CD4-positive, CD25-positive, alpha-beta regulatory T cell (primary cell): ENCODE results near the gene CES2. TPM values are rescaled to one million over a fixed set of nuclear protein-coding genes. Genes with fewer than 3 reads are reported as not detected.
"Not testable (repeated sequence)": the region's sequence is repeated elsewhere in the genome, so short reads cannot be mapped to it uniquely, and the experiment has no call there.

Experiments
- ATAC-seq, 2 donors: fragments of 150-1000 bp; cut with Tn5 transposase; one replicate each; pipeline ENCODE4 v1.10.0; 2021; ENCODE audit warnings: low read depth in 2 of 2, moderate number of reproducible peaks in 2 of 2, moderate library complexity in 1 of 2
- DNase-seq, 3 donors: peaks; one replicate each; pipeline versions ENCODE4 v3.0.0 to v3.0.0-alpha.2; 2012 to 2022; ENCODE audit warnings: mixed read lengths in 1 of 3
- H3K27ac ChIP-seq: one replicate; pipeline ENCODE4 v1.7.0; 2013; ENCODE audit warnings: mild to moderate bottlenecking, low read length; ENCODE audit not compliant: insufficient read depth, poor library complexity, severe bottlenecking
- H3K27me3 ChIP-seq: one replicate; pipeline ENCODE4 v1.7.0; 2013; ENCODE audit warnings: low read length; ENCODE audit not compliant: control insufficient read depth, insufficient read depth
- H3K36me3 ChIP-seq: one replicate; pipeline ENCODE4 v1.7.0; 2013; ENCODE audit warnings: mild to moderate bottlenecking, low read length, moderate library complexity; ENCODE audit not compliant: control insufficient read depth, insufficient read depth
- H3K4me1 ChIP-seq: 2 replicates; pipeline ENCODE4 v1.7.0; 2013; ENCODE audit warnings: mild to moderate bottlenecking, low read length; ENCODE audit not compliant: insufficient read depth, control insufficient read depth, poor library complexity, severe bottlenecking
- H3K4me3 ChIP-seq: one replicate; pipeline ENCODE4 v1.7.0; 2013; ENCODE audit warnings: low read depth, mild to moderate bottlenecking, low read length, moderate library complexity
- H3K9me3 ChIP-seq, 2 experiments: 1 replicate in 1 of 2; 2 replicates in 1 of 2; pipeline ENCODE4 v1.7.0; 2013; ENCODE audit warnings: low read length in 2 of 2, mild to moderate bottlenecking in 1 of 2, moderate library complexity in 1 of 2; ENCODE audit not compliant: control insufficient read depth in 2 of 2
- H3K27ac Mint-ChIP-seq, 3 donors: one replicate each; pipeline ENCODE4 v1.8.0; 2020 to 2022; ENCODE audit warnings: mild to moderate bottlenecking in 3 of 3, mixed read lengths in 3 of 3, moderate library complexity in 2 of 3
- H3K27me3 Mint-ChIP-seq: one replicate; pipeline ENCODE4 v1.8.0; 2022; ENCODE audit warnings: mild to moderate bottlenecking, mixed read lengths
- H3K36me3 Mint-ChIP-seq: one replicate; pipeline ENCODE4 v1.8.0; 2020; ENCODE audit warnings: mixed read lengths
- H3K4me1 Mint-ChIP-seq, 4 donors: one replicate each; pipeline ENCODE4 v1.8.0; 2020 to 2022; ENCODE audit warnings: mixed read lengths in 4 of 4, mild to moderate bottlenecking in 1 of 4
- H3K4me3 Mint-ChIP-seq, 4 donors: one replicate each; pipeline ENCODE4 v1.8.0; 2020 to 2022; ENCODE audit warnings: mild to moderate bottlenecking in 4 of 4, mixed read lengths in 4 of 4, moderate library complexity in 3 of 4
- H3K9me3 Mint-ChIP-seq, 7 donors: one replicate each; pipeline ENCODE4 v1.8.0; 2020 to 2022; ENCODE audit warnings: mixed read lengths in 7 of 7, mild to moderate bottlenecking in 3 of 7, moderate library complexity in 2 of 7
- polyA plus RNA-seq, 4 donors: library from polyadenylated mRNA; unstranded; fragments of 300-500 nt; fragmentation: Illumina TruSeq; gene quantifications; one replicate each; pipeline ENCODE4 v1.2.3, GENCODE V29; 2021
- total RNA-seq: library from RNA; stranded (reverse); gene quantifications from one replicate; pipeline ENCODE4 v1.2.3, GENCODE V29; 2022

The CES2 gene
- total and polyA plus RNA-seq, 5 donors from 2014 or later = 19.3 to 35.4 (median 19.9) TPM

DNA sequence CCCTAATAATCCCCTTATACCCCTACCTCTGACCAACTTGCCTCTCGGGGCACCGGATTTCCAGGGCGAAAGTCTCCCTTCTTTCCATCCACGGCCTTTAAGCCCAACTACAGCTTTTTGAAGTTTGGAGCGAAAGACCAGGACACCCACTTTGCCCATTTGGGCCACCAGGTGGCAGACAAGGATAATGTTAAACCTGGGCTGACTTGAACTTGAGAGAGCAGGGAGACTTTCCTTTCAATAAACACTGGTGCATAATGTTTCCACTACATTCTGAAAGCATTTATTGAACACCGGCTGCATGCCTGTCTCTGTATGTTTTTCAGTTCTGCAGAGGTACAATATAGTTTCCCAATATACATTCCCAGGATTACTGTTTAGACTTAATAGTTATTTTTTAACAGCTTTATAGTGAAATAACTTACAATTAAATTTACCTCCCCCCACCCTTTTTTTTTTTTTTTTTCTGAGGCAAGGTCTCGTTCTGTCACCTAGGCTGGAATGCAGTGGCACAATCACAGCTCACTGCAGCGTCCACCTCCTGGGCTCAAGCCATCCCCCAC lies 18.9 kb downstream of the CES2 start:
- Histone ChIP-seq H3K27me3 (peaks cover 22% of the 10 kb centered on the region), H3K27ac (no peak overlapping the region), H3K4me3 (no peak overlapping the region), H3K4me1 (peaks cover 3% of the 10 kb centered on the region), H3K36me3 (no peaks in the 10 kb centered on the region), H3K9me3 (peaks cover 0 to 4% of the 10 kb centered on the region in 2 experiments)
- Mint-ChIP-seq H3K9me3 (peaks cover 0 to 3% (median 0%) of the 10 kb centered on the region in 7 donors), H3K27ac (no peak overlapping the region), H3K4me1 (peaks cover 0 to 18% (median 10%) of the 10 kb centered on the region in 4 donors), H3K4me3 (peak overlapping the region in 1 of 4 donors; percentile 64), H3K36me3 (no peaks in the 10 kb centered on the region), H3K27me3 (peaks cover 53% of the 10 kb centered on the region)
- ATAC-seq (peak; percentile 82 to 92), DNase-seq (peak; percentile 54 to 84 (median 71))

DNA sequence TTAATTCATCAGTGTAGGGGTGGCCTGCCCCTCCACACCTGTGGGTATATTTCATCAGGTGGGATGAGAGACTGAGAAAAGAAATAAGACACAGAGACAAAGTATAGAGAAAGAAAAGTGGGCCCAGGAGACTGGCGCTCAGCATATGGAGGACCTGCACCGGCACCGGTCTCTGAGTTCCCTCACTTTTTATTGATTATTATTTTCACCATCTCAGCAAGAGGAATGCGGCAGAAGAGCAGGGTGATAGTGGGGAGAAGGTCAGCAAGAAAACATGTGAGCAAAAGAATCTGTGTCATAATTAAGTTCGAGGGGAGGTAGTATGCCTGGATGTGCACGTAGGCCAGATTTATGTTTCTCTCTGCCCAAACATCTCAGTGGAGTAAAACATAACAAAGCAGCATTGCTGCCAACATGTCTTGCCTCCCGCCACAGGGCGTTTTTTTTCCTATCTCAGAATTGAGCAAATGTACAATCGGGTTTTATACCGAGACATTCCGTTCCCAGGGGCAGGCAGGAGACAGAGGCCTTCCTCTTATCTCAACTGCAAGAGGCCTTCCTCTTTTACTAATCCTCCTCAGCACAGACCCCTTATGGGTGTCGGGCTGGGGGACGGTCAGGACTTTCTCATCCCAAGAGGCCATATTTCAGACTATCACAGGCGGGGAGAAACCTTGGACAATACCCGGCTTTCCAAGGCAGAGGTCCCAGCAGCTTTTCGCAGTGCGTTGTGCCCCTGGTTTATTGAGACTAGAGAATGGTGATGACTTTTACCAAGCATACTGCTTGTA lies 20.2 kb downstream of the CES2 start:
- not testable (repeated sequence) for H3K9me3 ChIP-seq, ATAC-seq, H3K9me3 Mint-ChIP-seq, H3K27ac ChIP-seq, H3K4me3 Mint-ChIP-seq, H3K27ac Mint-ChIP-seq, H3K4me1 ChIP-seq, H3K36me3 Mint-ChIP-seq, H3K4me3 ChIP-seq, DNase-seq, H3K36me3 ChIP-seq
- H3K4me1 Mint-ChIP-seq = peaks cover 0 to 12% (median 10%) of the 10 kb centered on the region in 4 donors
- H3K27me3 Mint-ChIP-seq = peaks cover 42% of the 10 kb centered on the region
- H3K27me3 ChIP-seq = peaks cover 14% of the 10 kb centered on the region

DNA sequence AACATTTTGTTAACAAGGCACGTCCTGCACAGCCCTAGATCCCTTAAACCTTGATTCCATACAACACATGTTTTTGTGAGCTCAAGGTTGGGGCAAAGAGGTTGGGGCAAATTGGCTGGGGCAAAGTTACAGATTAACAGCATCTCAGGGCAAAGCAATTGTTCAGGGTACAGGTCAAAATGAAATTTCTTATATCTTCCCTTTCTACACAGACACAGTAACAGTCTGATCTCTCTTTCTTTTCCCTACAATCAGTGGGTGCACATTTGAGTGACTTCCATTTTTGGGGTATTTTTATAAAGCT lies 20.8 kb downstream of the CES2 start:
- peaks cover 11% of the 10 kb centered on the region for H3K27me3 ChIP-seq
- not testable (repeated sequence) for H3K36me3 ChIP-seq, H3K4me1 ChIP-seq, H3K27ac ChIP-seq, ATAC-seq, DNase-seq, H3K4me3 ChIP-seq, H3K4me3 Mint-ChIP-seq, H3K9me3 ChIP-seq, H3K9me3 Mint-ChIP-seq, H3K36me3 Mint-ChIP-seq, H3K27ac Mint-ChIP-seq
- peaks cover 0 to 16% (median 11%) of the 10 kb centered on the region in 4 donors for H3K4me1 Mint-ChIP-seq
- H3K27me3 Mint-ChIP-seq = peaks cover 39% of the 10 kb centered on the region

DNA sequence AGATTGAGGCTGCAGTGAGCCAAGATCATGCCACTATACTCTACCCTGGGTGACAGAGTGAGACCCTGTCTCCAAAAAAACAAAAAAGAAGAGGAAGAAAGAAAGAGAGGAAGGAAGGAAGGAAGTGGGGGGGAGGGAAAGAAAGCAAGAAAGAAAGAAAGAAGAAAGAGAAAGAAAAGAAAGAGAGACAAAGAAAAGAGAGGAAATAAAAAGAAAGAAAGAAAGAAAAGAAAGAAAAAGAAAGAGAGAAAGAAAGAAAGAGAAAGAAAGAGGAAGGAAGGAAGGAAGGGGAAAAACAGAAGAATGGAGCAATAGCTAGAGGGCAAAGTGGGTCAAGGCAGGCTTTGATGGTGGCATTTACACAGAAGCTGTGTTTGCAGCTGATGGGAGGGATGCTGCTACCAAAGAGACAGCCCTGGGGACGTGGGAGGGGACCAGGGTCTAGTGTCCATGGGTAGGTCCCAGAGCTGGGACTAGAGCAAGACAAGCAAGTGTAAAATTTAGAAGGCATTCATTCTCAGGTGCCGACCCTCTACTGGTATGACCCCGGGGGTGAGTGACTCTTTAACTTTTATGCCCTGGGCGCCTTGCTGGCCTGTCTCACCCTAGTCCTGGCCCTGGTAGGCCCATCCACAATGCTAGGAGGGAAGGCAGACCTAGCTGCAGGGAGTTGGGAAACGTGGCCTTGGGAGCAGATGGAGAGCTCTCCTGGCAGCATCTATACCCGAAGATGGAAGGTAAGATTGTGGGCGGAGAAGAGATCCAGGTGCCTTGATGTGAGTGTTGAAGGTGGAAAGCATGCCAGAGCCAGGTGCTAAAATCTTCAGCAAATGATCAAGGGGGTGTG lies 23.8 kb downstream of the CES2 start:
- no peak for DNase-seq
- no peak for ATAC-seq
- Histone ChIP-seq H3K4me1 (peaks cover under 1% of the 10 kb centered on the region), H3K9me3 (no peaks in the 10 kb centered on the region), H3K4me3 (no peak overlapping the region), H3K27me3 (no peaks in the 10 kb centered on the region), H3K36me3 (no peaks in the 10 kb centered on the region), H3K27ac (no peak overlapping the region)
- Mint-ChIP-seq H3K27me3 (peaks cover 13% of the 10 kb centered on the region), H3K27ac (peak overlapping the region in 1 of 3 donors; percentile 10), H3K36me3 (no peaks in the 10 kb centered on the region), H3K4me1 (peaks cover 0 to 17% (median 10%) of the 10 kb centered on the region in 4 donors), H3K9me3 (peaks cover 0 to 2% (median 0%) of the 10 kb centered on the region in 7 donors), H3K4me3 (peak overlapping the region in 1 of 4 donors; percentile 19)

DNA sequence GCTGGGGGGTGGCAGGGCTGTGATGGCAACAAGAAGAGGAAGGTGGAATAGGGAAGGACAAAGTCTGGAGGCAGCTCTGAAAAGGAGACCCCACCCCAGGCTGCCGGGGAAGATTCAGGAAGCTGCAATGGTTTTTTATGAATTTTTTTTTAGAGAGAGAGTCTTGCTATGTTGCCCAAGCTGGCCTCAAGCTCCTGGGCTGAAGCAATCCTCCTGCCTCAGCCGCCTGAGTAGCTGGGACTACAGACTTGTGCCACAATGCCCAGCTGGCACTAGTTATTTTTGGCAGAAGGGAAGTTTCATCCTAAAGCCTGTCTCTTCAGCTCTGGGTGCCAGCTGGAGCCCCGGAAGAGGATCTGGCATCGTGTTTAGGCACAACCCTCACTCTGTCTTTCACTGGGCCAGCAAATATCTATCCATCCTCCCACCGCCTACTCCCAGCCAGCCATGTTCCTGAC lies 24.4 kb downstream of the CES2 start:
- no peak overlapping the region for H3K27ac ChIP-seq
- H3K4me3 ChIP-seq = no peak overlapping the region
- no peaks in the 10 kb centered on the region for H3K36me3 Mint-ChIP-seq
- H3K4me1 Mint-ChIP-seq = peaks cover 0 to 17% (median 10%) of the 10 kb centered on the region in 4 donors
- DNase-seq (no peak), ATAC-seq (no peak)
- H3K27me3 Mint-ChIP-seq = peaks cover 9% of the 10 kb centered on the region
- H3K4me1 ChIP-seq = no peaks in the 10 kb centered on the region
- no peaks in the 10 kb centered on the region for H3K36me3 ChIP-seq
- H3K27ac Mint-ChIP-seq = no peak overlapping the region
- H3K4me3 Mint-ChIP-seq = no peak overlapping the region
- no peaks in the 10 kb centered on the region for H3K9me3 ChIP-seq
- H3K9me3 Mint-ChIP-seq = no peaks in the 10 kb centered on the region
- H3K27me3 ChIP-seq = no peaks in the 10 kb centered on the region

DNA sequence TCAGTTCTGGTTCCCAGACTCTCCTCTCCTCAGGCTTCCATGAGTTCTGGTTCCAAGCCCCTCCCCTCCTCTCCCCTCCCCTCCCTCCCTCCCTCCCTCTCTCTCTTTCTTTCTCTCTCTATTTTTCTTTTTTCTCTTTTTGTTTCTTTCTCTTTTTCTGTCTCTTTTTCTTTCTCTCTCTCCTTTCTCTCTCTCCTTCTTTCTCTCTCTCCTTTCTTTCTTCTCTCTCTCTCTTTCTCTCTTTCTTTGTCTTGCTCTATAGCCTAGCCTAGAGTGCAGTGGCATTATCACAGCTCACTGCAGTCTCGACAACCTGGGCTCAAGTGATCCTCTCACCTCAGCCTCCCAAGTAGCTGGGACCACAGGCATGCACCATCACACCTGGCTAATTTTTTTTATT lies 25.0 kb downstream of the CES2 start:
- Mint-ChIP-seq H3K27me3 (peaks cover 9% of the 10 kb centered on the region), H3K4me1 (peaks cover 0 to 17% (median 10%) of the 10 kb centered on the region in 4 donors), H3K36me3 (no peaks in the 10 kb centered on the region), H3K27ac (no peak overlapping the region), H3K4me3 (no peak overlapping the region), H3K9me3 (no peaks in the 10 kb centered on the region)
- DNase-seq = no peak
- no peak for ATAC-seq
- Histone ChIP-seq H3K4me1 (no peaks in the 10 kb centered on the region), H3K27ac (no peak overlapping the region), H3K9me3 (no peaks in the 10 kb centered on the region), H3K4me3 (no peak overlapping the region), H3K36me3 (no peaks in the 10 kb centered on the region), H3K27me3 (no peaks in the 10 kb centered on the region)

DNA sequence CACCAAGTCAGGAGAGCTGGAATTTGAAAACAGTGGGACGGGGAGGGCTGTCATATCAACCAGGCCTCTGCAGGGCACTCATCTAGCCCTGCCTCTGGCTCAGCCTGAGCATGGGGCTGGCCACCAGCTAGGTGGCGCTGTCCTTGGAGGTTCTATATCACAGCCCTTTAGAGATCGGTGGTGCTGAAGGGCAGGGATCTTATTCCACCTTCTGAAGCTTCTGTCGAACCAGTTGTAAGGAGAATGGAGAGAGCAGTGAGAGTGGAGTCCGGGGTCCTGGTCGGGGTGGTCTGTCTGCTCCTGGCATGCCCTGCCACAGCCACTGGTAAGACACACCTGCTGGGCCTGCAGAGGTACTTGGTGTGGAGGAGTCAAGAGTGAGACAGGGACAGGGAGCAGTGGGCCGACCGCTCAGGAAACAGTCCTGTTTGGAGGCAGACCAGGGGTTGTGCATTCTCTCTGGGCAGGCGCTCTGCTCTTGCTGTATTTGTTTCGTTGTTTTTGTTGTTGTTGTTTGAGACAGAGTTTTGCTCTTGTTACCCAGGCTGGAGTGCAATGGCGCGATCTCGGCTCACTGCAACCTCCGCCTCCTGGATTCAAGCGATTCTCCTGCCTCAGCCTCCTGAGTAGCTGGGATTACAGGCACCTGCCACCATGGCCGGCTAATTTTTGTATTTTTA lies 25.9 kb downstream of the CES2 start, which contains the start of gene CES3:
Gene CES3 (plus strand): TSS at position 202 of the 680 bp plus-strand sequence. CDS start 42 bp downstream, at position 244.
- H3K4me1 ChIP-seq = no peaks in the 10 kb centered on the region
- H3K27me3 Mint-ChIP-seq = peaks cover 6% of the 10 kb centered on the region
- no peaks in the 10 kb centered on the region for H3K36me3 Mint-ChIP-seq
- H3K4me3 ChIP-seq = no peak within 1 kb of the TSS
- peaks cover 0 to 17% (median 10%) of the 10 kb centered on the region in 4 donors for H3K4me1 Mint-ChIP-seq
- H3K27ac Mint-ChIP-seq = peak within 1 kb of the TSS in 2 of 3 donors; percentile 52 to 63
- ATAC-seq = peak; percentile 74 to 84
- H3K27me3 ChIP-seq = no peaks in the 10 kb centered on the region
- DNase-seq = peak in 2 of 3 donors; percentile 39 to 83
- no peaks in the 10 kb centered on the region for H3K9me3 ChIP-seq
- no peaks in the 10 kb centered on the region for H3K9me3 Mint-ChIP-seq
- H3K27ac ChIP-seq = no peak within 1 kb of the TSS
- no peaks in the 10 kb centered on the region for H3K36me3 ChIP-seq
- peak within 1 kb of the TSS in 2 of 4 donors; percentile 24 to 47 for H3K4me3 Mint-ChIP-seq
